Subcutaneous adipose tissue (tissue), 4 donors: ENCODE measurements around the gene KRT26. TPM values are rescaled to one million over a fixed set of nuclear protein-coding genes. Genes with fewer than 3 reads are reported as not detected.

Source experiments
- CTCF ChIP-seq: fragments of 450-650 bp; IDR thresholded peaks from one replicate; pipeline ENCODE4 v1.5.1; 2016; ENCODE audit warnings: low read depth, mild to moderate bottlenecking, control low read depth, antibody characterized with exemption, moderate library complexity
- total RNA-seq, 4 donors: library from RNA; depleted of rRNA; stranded (reverse); fragments of >200 nt; gene quantifications; one replicate each; pipeline ENCODE4 v1.1.0, GENCODE V29; 2016

The KRT26 gene
- total RNA-seq, result not detected

GRCh38 chr17:40772101-40772500 is at the start of gene KRT26:
KRT26 (minus strand) TSS chr17:40772201; CDS start chr17:40772113, 88 bp downstream.
- TF ChIP-seq CTCF, result no peak

- no peak for TF ChIP-seq CTCF
These were observed 49.5 kb upstream of the KRT26 start for GRCh38 chr17:40821536-40821935.

- TF ChIP-seq CTCF, result no peak
These were observed 48.3 kb upstream of the KRT26 start for GRCh38 chr17:40820228-40820838.

GRCh38 chr17:40819528-40820125 is 47.6 kb upstream of the KRT26 start:
- TF ChIP-seq CTCF, result no peak

GRCh38 chr17:40818733-40819527 is 46.9 kb upstream of the KRT26 start:
- TF ChIP-seq CTCF, result no peak

GRCh38 chr17:40818343-40818732 is 46.3 kb upstream of the KRT26 start:
- no peak for TF ChIP-seq CTCF

GRCh38 chr17:40817103-40817682 is 45.2 kb upstream of the KRT26 start:
- no peak for TF ChIP-seq CTCF
